Dedifferentiated amniotic fluid mesenchymal stem cell (primary cell): ENCODE measurements around the gene COA3.

Experiments
- DNase-seq: peaks from one replicate; pipeline ENCODE4 v3.0.0-alpha.2; 2016; ENCODE audit errors: extremely low spot score

COA3 gene

DNA sequence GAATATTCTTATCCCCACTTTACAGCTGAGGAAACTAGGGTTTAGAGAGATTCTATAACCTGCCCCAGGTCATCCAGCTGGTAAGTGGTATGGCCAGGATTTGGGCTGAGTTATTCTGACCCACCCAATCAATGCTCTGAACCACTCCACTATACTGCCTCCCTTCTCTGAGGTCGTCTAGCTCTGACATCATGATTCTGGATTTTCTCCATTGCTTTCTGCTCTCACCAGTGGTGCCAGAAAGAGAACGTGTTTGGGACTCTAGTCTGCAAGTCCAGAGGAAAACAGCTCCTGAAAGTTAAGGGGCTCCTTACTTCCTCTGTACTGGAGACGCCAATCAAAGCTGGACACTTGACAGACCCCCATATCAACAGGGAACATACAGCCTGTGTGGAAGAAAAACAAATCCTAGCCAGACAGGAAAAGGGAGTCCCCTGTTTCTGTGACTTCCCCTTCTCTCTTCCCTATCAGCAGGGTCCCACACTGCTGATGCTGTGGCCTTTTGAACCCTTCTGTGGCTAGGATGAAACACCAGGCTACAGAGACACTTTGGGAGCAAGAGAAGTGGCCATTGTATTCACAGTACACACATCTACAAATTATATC lies 47.7 kb downstream of the COA3 start:
- DNase-seq: no peak

DNA sequence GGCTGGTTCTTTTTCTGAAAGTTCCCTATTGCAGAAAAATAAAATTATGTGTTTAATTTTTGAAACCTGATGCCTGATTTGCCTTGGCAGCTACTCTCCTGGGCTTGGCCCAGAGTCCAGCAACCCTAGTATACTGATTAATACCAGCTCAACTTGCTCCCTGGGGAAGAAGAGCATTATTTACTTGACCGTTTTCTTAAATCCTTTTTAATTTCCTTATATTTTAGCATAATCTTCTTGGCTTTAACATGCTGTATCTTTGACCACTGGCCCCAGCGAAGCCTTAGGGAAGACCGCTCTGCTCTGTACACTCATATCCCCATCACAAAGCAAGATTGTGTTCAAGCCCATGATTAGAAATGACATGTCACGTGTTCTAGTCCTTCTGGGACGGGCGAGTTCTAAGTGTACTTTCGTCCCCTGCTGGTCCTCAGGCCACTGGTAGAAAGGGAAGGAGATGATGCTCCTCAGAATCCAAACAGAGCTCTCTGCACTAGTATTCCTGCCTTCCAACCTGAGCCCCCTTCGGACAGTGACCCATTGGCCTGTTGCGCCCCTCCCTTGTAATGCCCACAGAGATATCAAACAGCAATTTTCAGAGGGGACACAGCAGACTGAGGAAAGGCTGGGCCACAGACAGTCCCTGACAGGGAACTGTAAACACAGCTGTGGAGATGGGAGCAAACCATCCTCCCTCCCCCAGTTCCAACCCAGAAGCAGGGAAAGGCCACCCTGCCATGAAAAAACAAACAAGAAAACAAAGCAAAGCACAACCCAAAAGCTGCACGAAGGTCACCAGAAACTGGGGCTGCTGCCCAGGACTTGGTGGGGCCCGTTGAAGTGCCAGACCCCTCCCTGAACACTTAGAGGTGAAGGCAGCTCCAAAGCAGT lies 49.4 kb downstream of the COA3 start:
- DNase-seq: no peak

DNA sequence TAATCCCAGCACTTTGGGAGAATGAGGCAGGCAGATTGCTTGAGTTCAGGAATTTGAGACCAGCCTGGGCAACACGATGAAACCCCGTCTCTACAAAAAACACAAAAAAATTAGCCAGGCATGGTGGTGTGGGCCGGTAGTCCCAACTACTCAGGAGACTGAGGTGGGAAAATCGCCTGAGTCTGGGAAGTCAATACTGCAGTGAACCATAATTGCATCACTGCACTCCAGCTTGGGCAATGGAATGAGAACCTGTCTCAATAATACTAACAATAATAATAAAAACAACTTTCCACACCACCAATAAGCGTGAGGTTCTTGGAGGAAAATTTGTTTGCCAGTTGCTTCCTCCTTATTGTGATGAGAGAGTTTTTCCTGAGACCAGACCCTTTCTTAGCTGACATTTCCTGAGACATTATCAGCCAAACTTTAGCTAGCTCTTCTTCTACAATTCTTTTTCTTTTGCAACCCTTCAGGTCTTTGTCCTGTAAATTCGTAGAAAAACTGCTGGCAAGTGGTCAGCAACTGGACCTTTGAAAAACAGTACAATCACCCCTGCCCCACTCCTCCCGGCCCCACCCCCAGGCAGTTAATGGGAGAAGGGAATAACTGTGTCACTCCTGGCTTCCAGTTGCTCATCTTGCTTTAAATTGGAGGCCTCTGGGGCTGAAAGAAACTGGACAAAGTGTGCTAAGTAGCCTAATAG lies 50.1 kb downstream of the COA3 start:
- DNase-seq: no peak
